Measurements from ENCODE around the gene OTUB1.
"Not testable (repeated sequence)": the region's sequence is repeated elsewhere in the genome, so short reads cannot be mapped to it uniquely, and the experiment has no call there.

OTUB1 gene, protein sequence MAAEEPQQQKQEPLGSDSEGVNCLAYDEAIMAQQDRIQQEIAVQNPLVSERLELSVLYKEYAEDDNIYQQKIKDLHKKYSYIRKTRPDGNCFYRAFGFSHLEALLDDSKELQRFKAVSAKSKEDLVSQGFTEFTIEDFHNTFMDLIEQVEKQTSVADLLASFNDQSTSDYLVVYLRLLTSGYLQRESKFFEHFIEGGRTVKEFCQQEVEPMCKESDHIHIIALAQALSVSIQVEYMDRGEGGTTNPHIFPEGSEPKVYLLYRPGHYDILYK

DNA sequence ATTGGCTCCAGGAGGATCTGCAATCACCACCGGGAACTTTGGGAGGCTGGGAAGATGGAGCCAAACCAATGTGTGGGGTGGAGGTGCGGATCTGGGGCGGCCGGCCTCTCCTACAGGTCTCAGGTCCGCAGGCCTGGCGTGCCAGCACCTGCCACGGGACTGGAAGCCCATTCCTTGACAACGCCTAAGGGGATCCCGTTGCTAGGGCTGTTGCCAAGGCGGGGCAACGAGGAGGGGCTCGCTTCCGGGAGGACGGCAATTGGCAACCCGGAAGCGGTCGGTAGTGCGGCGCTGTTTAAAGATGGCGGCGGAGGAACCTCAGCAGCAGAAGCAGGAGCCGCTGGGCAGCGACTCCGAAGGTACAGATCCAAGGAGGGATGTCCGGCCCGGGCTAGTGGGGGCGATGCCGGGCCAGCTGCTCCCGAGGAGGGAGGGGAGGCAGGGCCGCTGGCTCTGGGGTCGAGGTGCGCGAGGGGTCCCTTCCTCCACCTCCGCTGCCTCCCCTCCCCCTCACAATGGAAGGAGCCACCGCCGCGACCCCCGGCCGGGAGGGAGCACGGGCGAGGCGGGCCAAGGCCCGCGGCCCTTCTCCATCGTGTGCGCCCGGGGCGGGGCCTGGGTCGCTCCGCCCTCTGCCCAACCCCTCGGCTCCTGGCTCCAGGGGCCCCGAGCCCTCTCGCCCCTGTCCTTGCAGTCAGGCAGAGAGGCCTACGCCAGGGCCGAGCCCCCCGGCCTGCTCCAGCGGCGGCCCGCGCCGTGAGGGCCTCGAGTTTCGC lies at the start of gene OTUB1:
Gene OTUB1 (plus strand): TSS at position 283 of the 776 bp plus-strand sequence. CDS start 19 bp downstream, at position 302.
- peak; percentile 74 for FAIRE-seq

- no peak for FAIRE-seq
Measured at GRCh38 chr11:63937713-63938478, 48.3 kb upstream of the OTUB1 start.

DNA sequence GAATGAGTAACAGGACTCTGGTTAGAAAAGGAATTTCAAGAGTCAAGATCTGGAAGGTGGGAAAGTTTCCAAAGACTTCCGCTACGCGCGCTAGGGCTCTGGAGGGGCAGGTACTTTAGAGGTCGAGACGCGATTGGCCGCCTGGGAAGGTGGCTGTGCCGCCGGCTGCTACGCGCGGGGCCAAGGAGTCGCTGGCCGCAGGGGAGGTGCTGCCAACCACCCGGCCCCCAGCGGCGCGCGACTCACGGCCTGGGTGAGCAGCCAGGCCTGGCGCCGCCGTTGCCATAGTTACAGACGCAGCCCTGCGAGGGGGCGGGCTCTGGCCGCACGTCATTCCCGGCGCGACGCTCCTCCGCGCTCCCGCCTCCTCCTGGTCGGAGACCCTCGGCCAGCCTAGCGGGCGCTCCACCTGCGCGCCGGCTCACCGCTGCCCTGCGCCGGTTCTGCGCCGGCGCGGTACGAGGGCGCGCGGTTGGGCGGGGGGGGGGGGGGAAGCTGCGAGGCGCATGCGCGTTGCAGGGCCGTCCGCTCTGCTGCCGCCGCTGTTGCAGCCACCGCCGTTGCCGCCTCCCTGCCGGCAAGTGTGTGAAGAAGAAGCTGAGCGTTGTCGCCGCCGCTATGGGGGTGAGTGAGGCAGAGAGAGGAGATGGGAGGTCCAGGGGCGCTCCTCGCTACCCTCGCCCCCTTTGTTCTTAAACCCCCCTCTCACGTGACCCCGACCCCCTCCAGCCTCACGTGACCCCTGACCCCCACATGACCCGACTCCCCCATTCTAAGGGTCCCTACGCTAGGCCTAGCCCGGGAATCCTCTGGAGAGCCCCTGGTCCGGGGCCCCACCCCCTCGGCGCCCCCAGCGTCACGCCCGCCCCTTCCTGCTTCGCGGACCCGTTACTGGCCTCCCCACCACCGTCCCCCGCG lies 47.5 kb upstream of the OTUB1 start, which contains the start of gene NAA40:
Gene NAA40 (plus strand): TSS at position 524 of the 918 bp plus-strand sequence. CDS start 95 bp downstream, at position 619.
- no peak for FAIRE-seq

DNA sequence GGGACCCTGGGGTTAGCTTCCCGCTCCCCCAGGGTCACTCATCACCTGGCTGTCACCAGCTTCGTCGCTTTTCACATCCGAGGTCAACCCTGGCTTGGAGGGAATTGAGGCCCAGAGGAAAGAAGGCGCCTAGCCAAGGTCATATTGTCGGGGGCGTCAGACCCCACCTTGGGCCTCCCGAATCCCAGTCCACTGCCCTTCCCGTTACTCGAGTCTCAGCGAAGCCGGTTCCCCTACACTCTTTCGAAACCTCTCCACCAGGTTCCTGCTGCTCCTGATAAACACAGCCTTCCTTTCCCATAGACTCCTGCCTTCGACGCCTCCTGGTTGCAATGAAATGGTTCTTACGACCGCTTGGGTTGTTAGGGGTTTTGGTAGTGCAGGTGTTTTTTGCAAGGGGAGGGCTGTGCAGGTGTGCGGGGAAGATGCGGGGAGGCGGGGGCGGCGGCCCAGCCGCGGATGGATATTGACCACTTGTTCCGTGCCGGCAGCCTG lies 46.8 kb upstream of the OTUB1 start:
- FAIRE-seq, result no peak

DNA sequence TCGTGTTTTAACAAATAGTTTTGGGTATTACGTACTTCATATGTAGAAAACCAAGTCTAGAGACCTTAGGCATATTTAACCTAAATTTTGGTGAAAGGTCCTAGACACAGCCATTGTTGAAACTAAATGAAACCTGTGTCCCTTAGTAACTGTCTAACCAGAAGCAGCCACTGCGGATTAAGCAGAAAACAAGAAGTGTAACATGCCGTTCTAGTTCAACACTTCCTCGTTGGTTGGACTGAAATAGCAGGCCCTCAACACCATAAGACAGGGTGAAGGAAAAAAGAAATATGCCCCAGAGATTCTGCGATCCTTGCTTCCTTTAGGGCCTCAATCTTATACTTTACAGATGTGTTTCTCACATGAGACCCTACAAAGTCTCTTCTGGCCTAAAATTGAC lies 45.5 kb upstream of the OTUB1 start:
- no peak for FAIRE-seq

- no peak for FAIRE-seq
Measured at GRCh38 chr11:63941901-63942300, 44.3 kb upstream of the OTUB1 start.

DNA sequence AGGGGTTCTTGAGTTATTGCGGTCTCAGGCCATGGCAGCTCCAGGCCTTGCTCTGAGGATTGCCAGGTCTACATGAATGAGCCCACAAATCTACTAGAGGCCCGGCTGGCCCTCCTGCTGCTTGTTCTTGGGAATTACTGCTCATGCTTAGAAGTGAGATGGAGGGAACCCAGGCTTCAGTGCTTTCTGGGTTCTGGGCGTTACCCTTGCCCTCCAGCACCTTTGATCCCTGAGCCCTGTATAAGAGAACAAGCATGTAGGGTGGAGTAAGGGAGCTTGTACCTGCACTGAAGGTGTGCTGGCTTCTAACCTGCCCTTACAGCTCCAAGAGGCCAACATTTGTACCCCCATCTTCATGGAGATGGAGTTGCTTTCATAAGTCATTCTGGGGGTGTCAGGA lies 43.4 kb upstream of the OTUB1 start:
- FAIRE-seq, result no peak

DNA sequence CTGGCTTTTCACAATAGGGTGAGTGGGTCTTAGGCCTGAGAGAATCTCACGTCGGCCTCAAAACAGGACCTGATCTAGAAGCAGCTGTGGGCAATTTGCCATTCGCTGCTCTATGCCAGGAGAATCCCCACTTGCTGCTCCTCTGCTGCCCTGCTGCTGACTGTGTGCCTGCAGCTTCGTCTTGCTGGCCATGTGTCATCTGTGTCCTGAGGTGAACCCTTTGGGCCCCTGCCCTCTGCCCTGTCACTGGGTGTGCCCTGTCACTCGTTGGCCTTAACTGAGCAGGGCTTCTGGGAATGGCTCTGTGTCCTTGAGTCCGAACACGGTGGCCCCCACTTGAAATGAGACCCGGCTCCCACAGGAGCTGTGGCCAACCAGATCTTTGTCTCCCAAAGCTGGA lies 41.3 kb upstream of the OTUB1 start:
- no peak for FAIRE-seq

DNA sequence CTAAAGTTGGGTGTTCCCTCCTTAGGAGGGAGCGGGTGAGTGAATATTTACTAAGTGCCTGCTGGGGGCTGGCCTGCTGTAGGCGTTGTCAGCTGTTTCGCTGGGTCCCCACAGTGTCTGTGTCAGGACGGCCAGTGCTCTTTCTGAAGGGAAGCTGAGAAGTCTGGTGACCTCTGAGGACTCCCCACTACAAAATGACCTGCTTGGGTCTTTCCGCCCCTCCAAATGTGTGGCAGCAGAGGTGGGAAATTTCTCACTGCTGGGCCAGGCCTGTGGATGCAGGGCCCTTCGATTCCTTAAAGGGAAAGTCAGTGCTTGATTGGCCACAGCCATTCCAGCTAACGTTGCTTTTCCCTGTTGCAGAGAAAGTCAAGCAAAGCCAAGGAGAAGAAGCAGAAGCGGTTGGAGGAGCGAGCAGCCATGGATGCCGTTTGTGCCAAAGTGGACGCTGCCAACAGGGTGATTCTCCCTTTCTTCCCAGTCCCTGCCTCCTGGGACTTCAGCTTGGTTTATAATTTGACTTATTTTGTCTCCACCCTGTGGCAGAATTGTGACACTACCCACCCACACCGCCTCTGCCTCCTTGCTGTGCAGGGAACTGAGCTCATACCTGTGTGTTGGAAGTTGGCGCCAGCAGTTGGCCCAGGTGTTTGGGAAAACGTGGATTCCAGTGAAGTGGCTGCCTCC lies 40.6 kb upstream of the OTUB1 start:
- FAIRE-seq, result no peak

DNA sequence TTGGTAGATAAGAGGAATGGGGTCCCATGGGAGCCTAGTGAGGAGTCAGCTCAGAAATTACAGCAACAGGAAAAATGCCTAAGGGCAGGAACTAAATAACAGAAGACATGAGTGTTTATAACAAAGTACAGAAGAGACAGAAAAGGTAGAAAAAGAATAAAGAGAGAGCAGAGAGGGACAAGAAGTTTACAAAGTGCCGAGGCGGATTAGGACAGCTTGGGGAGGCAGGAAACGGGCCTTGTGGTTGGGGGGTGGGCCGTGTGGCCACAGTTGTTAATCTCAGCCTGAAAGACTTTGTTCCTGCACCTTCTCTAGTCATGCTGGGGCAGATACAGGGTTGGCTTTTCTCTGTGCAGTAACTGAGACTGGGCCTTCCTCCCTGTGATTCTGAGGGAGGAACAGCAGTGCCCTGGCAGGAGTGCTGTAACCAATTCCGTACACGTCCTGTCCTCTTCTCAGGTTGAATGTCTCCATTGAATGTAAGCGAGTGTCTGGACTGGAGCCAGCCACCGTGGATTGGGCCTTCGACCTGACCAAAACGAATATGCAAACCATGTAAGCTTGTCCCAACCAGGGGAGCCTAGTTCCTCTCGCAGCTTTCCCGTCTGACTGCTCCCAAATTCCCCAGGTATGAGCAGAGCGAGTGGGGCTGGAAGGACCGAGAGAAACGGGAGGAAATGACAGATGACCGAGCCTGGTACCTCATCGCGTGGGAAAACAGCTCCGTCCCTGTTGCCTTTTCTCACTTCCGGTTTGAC lies 34.3 kb upstream of the OTUB1 start:
- FAIRE-seq, result no peak

DNA sequence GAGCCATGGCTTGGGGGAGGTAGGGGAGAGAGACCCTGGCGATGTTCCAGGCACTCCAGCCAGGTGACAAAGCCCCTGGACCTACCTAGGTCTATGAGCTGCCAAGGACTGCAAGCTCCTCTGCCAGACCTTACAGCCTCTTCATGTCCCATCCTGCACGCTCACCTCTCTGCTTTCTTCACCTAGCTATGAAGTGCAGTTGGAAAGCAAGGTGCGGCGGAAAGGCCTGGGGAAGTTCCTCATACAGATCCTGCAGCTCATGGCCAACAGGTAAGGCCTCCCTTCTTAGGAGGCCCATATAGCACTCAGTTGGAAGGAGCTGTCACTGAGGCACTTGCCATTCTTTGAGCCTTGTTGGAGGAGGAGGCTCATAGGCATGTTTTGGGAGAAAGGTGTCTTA lies 33.7 kb upstream of the OTUB1 start:
- FAIRE-seq, result no peak

DNA sequence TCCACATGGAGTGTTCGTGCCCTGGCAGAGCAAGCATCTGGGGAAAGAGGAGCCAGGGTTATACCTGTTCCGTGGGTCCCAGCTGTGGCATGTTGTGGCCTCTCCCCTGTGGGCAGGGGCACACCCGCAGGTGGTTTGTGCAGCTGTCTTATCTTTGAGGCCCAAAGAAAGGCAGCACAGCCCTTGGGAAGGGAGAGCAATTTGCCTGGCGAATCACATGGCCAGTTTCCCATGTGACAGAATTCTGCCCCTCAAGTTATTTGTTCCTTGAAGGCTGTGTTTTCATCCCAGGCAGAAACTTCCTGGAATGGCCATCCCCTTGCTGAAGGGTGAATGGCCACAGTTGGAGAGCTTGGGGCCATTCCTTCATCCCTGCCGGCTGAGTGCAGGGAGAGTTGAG lies 28.2 kb upstream of the OTUB1 start:
- no peak for FAIRE-seq

GRCh38 chr11:63961608-63962412 lies 24.4 kb upstream of the OTUB1 start:
- FAIRE-seq, result no peak

DNA sequence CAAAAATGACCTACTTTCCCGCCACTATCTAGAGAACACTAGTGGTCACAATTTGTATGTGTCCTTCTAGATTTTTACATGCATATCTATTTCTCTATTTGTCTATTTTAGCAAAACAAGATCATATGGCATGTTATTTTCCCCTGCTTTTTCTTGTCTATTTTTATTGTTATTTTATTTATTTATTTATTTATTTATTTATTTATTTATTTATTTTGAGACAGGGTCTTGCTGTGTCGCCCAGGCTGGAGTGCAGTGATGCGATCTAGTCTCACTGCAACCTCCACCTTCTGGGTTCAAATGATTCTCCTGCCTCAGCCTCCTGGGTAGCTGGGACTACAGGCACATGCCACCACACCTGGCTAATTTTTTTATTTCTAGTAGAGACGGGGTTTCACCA lies 22.3 kb upstream of the OTUB1 start:
- not testable (repeated sequence) for FAIRE-seq

- no peak for FAIRE-seq
Measured at GRCh38 chr11:63966444-63966843, 19.8 kb upstream of the OTUB1 start.

DNA sequence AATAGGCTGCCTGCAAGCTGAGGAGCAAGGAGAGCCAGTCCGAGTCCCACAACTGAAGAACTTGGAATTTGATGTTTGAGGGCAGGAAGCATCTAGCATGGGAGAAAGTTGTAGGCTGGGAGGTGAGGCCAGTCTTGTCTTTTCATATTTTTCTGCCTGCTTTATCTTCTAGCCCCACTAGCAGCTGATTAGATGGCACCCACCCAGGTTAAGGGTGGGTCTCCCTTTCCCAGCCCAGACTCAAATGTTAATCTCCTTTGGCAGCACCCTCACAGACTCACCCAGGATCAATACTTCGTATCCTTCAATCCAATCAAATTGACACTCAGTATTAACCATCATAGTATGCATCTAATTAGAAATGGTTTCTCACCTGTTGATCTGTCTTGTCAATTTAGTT lies 16.8 kb upstream of the OTUB1 start:
- no peak for FAIRE-seq

- FAIRE-seq, result no peak
Measured at GRCh38 chr11:63970902-63971301, 15.3 kb upstream of the OTUB1 start.

- not testable (repeated sequence) for FAIRE-seq
Measured at GRCh38 chr11:63973912-63974258, 12.4 kb upstream of the OTUB1 start.

DNA sequence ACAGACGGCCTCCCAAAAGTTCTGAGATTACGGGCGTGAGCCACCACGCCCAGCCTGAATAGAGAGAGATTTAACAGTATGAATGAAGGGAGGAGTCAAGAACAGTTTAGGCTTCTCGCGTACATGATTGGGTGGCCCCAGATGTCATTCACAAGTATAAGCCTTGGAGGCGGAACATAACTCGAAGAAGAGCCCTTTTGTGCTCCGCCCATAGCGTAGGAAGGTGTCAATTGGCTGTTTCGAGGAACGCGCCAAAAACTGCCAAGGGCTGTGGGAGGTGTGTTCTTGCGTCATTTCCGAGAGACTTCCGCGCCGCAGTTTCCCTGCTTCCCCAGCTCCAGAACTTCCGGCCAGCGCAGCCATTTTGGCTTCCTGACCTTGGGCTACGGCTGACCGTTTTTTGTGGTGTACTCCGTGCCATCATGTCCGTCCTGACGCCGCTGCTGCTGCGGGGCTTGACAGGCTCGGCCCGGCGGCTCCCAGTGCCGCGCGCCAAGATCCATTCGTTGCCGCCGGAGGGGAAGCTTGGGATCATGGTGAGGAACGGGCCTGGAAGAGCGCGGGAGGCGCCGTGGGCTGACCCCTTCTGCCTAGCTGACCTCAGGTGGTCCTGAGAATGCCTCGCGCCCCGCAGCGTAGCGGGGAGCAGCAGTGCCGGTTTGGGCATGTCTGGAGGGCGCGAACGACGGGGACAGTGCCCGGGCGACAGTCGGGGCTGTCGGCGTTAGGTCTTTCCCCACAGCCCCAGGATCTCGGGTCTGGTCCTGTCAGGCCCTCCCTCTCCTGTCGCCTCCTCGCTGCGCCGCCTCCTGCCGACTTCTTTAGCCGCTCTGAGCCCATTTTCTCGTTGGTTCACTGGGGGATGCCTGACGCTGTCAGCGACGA lies 11.7 kb upstream of the OTUB1 start, which contains the start of gene COX8A:
Gene COX8A (plus strand): TSS at position 362 of the 885 bp plus-strand sequence. CDS start 61 bp downstream, at position 423.
- peak; percentile 84 for FAIRE-seq
